GM18502 (cell line): ENCODE measurements around the gene GUF1.

ENCODE experiments used
- ATAC-seq: cut with Tn5 transposase; IDR thresholded peaks from one replicate; pipeline ENCODE4 v1.9.1; 2021; ENCODE audit warnings: mild to moderate bottlenecking; ENCODE audit not compliant: unreplicated experiment, poor library complexity

The GUF1 gene

GRCh38 chr4:44678094-44679041 is at the start of gene GUF1:
TSS of gene GUF1 (plus strand) at chr4:44678420. CDS start at chr4:44678623, 203 bp downstream.
- peak; percentile 95 for ATAC-seq

- ATAC-seq: peak; percentile 98
Measured at GRCh38 chr4:44629280-44629866, 48.8 kb upstream of the GUF1 start.

GRCh38 chr4:44632089-44632488 is 46.1 kb upstream of the GUF1 start:
- no peak for ATAC-seq

GRCh38 chr4:44632733-44633132 is 45.5 kb upstream of the GUF1 start:
- no peak for ATAC-seq

GRCh38 chr4:44638091-44638490 is 40.1 kb upstream of the GUF1 start:
- ATAC-seq: no peak

- ATAC-seq: no peak
Measured at GRCh38 chr4:44646151-44646550, 32.1 kb upstream of the GUF1 start.

- ATAC-seq: no peak
Measured at GRCh38 chr4:44651425-44651824, 26.8 kb upstream of the GUF1 start, which contains the start of gene YIPF7. TSS of gene YIPF7 (minus strand) at chr4:44651625. CDS start at chr4:44650100, 1,525 bp downstream.

GRCh38 chr4:44652002-44652401 is 26.2 kb upstream of the GUF1 start:
- ATAC-seq: no peak

GRCh38 chr4:44660396-44660795 is 17.8 kb upstream of the GUF1 start:
- no peak for ATAC-seq

- ATAC-seq: peak; percentile 13
Measured at GRCh38 chr4:44661940-44662622, 16.1 kb upstream of the GUF1 start.

- ATAC-seq: peak; percentile 68
Measured at GRCh38 chr4:44662623-44663005, 15.6 kb upstream of the GUF1 start.

GRCh38 chr4:44663539-44664263 is 14.5 kb upstream of the GUF1 start:
- no peak for ATAC-seq

- no peak for ATAC-seq
Measured at GRCh38 chr4:44668526-44668925, 9.7 kb upstream of the GUF1 start.

- no peak for ATAC-seq
Measured at GRCh38 chr4:44670506-44671199, 7.6 kb upstream of the GUF1 start.

- no peak for ATAC-seq
Measured at GRCh38 chr4:44671636-44672035, 6.6 kb upstream of the GUF1 start.

GRCh38 chr4:44674471-44674870 is 3.7 kb upstream of the GUF1 start:
- no peak for ATAC-seq

GRCh38 chr4:44675366-44675765 is 2.9 kb upstream of the GUF1 start:
- ATAC-seq: no peak

- peak; percentile 5 for ATAC-seq
Measured at GRCh38 chr4:44679060-44679459, 840 bp downstream of the GUF1 start.

- ATAC-seq: no peak
Measured at GRCh38 chr4:44684648-44685047, 6.4 kb downstream of the GUF1 start.

- ATAC-seq: no peak
Measured at GRCh38 chr4:44700427-44700826, 22.2 kb downstream of the GUF1 start.
